ENCODE results near the gene STRIP2. TPM values are rescaled to one million over a fixed set of nuclear protein-coding genes. Genes with fewer than 3 reads are reported as not detected.

Gene STRIP2
- total and polyA plus RNA-seq, 2 experiments from 2014 or later: 4.7 to 10.6 TPM

DNA sequence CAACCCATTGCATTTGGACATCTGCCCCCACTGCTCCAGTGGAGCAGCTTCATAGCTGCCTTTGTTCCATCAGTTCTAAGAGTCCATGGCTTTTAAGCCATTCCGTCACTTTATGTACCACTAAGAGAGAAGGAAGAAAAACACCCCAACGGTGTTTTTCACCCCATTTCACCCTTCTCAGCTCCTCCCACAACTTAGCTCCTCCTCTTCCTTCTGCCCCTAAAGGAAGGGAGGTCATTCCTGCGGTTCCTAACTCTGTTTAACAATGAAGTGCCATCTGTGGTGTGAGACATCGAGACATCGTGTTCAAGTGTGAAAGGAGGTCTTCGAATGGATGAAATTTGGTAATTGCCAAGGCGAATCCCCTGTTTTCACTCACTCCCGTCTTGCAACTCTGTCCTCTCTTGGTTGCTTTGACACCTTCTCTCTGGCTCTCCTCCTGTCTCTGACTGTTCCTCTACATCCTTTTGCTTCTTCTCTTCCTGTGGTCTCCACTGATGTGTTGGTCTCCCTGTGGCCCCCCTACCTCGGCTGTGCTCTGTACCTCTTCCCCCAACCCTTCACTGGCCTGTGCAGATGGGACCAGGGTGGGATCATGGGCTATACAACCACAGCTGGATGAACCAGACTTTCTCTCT lies 91.1 kb downstream of the STRIP2 start (continued):
- TF ChIP-seq, protein P1, sequence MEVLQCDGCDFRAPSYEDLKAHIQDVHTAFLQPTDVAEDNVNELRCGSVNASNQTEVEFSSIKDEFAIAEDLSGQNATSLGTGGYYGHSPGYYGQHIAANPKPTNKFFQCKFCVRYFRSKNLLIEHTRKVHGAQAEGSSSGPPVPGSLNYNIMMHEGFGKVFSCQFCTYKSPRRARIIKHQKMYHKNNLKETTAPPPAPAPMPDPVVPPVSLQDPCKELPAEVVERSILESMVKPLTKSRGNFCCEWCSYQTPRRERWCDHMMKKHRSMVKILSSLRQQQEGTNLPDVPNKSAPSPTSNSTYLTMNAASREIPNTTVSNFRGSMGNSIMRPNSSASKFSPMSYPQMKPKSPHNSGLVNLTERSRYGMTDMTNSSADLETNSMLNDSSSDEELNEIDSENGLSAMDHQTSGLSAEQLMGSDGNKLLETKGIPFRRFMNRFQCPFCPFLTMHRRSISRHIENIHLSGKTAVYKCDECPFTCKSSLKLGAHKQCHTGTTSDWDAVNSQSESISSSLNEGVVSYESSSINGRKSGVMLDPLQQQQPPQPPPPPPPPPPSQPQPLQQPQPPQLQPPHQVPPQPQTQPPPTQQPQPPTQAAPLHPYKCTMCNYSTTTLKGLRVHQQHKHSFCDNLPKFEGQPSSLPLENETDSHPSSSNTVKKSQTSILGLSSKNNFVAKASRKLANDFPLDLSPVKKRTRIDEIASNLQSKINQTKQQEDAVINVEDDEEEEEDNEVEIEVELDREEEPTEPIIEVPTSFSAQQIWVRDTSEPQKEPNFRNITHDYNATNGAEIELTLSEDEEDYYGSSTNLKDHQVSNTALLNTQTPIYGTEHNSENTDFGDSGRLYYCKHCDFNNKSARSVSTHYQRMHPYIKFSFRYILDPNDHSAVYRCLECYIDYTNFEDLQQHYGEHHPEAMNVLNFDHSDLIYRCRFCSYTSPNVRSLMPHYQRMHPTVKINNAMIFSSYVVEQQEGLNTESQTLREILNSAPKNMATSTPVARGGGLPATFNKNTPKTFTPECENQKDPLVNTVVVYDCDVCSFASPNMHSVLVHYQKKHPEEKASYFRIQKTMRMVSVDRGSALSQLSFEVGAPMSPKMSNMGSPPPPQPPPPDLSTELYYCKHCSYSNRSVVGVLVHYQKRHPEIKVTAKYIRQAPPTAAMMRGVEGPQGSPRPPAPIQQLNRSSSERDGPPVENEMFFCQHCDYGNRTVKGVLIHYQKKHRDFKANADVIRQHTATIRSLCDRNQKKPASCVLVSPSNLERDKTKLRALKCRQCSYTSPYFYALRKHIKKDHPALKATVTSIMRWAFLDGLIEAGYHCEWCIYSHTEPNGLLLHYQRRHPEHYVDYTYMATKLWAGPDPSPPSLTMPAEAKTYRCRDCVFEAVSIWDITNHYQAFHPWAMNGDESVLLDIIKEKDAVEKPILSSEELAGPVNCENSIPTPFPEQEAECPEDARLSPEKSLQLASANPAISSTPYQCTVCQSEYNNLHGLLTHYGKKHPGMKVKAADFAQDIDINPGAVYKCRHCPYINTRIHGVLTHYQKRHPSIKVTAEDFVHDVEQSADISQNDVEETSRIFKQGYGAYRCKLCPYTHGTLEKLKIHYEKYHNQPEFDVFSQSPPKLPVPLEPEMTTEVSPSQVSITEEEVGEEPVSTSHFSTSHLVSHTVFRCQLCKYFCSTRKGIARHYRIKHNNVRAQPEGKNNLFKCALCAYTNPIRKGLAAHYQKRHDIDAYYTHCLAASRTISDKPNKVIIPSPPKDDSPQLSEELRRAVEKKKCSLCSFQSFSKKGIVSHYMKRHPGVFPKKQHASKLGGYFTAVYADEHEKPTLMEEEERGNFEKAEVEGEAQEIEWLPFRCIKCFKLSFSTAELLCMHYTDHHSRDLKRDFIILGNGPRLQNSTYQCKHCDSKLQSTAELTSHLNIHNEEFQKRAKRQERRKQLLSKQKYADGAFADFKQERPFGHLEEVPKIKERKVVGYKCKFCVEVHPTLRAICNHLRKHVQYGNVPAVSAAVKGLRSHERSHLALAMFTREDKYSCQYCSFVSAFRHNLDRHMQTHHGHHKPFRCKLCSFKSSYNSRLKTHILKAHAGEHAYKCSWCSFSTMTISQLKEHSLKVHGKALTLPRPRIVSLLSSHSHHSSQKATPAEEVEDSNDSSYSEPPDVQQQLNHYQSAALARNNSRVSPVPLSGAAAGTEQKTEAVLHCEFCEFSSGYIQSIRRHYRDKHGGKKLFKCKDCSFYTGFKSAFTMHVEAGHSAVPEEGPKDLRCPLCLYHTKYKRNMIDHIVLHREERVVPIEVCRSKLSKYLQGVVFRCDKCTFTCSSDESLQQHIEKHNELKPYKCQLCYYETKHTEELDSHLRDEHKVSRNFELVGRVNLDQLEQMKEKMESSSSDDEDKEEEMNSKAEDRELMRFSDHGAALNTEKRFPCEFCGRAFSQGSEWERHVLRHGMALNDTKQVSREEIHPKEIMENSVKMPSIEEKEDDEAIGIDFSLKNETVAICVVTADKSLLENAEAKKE (CRISPR knock-in tag; IDR thresholded peaks at IDR 0.05): no peak
- TF ChIP-seq ZNF331 (CRISPR knock-in tag; IDR thresholded peaks at IDR 0.05; ENCODE audit: low read depth) (no peak), NANOG (IDR thresholded peaks at IDR 0.05; ENCODE audit: borderline replicate concordance) (no peak), CREB1 (CRISPR knock-in tag; IDR thresholded peaks at IDR 0.05; ENCODE audit: low read depth) (no peak), ZNF114 (CRISPR knock-in tag; IDR thresholded peaks at IDR 0.05) (no peak)

DNA sequence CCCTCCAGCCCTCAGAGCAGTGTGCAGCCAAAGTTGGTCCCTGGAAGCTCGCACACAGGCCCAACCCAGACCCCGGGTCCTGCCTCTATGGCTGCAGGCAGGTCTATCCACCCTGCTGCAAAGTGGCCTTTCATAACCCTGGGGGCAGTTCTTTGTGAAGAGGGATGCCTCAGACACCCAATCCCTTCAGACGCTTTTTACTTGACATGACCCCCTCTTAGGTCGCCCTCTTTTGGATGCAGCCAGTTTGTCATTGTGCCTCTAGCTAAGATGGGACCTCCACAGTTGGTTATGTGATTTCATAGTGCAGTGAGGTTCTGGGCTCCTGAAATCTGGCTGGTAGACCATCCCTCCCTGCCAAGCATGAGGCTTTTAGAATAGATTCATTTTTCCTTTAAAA lies 95.4 kb downstream of the STRIP2 start:
- H3K79me2 ChIP-seq (replicated peaks; ENCODE audit: insufficient read depth): no peaks in the 10 kb centered on the region
- H3K4me2 ChIP-seq: no peak overlapping the region
- H4K20me1 ChIP-seq (replicated peaks; ENCODE audit: insufficient read depth): no peaks in the 10 kb centered on the region
- H2AFZ ChIP-seq: 0 out of 2 replicates have a peak overlapping the region, but pooled peaks have one; percentile 43
- H3K9me2 ChIP-seq (ENCODE audit: insufficient read depth): peaks cover 3% of the 10 kb centered on the region; the same call in 1 of the 2 replicates
- peaks cover 24% of the 10 kb centered on the region for H3K4me1 Mint-ChIP-seq
- TF ChIP-seq, protein P2, sequence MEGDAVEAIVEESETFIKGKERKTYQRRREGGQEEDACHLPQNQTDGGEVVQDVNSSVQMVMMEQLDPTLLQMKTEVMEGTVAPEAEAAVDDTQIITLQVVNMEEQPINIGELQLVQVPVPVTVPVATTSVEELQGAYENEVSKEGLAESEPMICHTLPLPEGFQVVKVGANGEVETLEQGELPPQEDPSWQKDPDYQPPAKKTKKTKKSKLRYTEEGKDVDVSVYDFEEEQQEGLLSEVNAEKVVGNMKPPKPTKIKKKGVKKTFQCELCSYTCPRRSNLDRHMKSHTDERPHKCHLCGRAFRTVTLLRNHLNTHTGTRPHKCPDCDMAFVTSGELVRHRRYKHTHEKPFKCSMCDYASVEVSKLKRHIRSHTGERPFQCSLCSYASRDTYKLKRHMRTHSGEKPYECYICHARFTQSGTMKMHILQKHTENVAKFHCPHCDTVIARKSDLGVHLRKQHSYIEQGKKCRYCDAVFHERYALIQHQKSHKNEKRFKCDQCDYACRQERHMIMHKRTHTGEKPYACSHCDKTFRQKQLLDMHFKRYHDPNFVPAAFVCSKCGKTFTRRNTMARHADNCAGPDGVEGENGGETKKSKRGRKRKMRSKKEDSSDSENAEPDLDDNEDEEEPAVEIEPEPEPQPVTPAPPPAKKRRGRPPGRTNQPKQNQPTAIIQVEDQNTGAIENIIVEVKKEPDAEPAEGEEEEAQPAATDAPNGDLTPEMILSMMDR (conservative IDR thresholded peaks at IDR 0.05; ENCODE audit: low read depth in 2 of 2): peak; percentile 39 to 58
- TF ChIP-seq ZNF114 (CRISPR knock-in tag; IDR thresholded peaks at IDR 0.05): no peak
- H3K4me1 ChIP-seq (ENCODE audit: insufficient read depth): peaks cover 5% of the 10 kb centered on the region; the same call in 1 of the 2 replicates
- peak; percentile 43 for DNase-seq (ENCODE audit: low spot score)
- peaks cover 22% of the 10 kb centered on the region for H3K27me3 Mint-ChIP-seq (ENCODE audit: insufficient read depth, low read depth, poor library complexity)
- no peak overlapping the region for H3K27ac ChIP-seq (ENCODE audit: low read depth)
- no peak overlapping the region for H3K4me3 ChIP-seq
- no peaks in the 10 kb centered on the region; the same call in 2 of the 3 replicates for H3K9me3 Mint-ChIP-seq
- no peaks in the 10 kb centered on the region for H3F3A ChIP-seq (replicated peaks; ENCODE audit: low read depth)
- H3K36me3 Mint-ChIP-seq (ENCODE audit: low read depth): no peaks in the 10 kb centered on the region
- no peak overlapping the region for H3K4me3 Mint-ChIP-seq
- peak; percentile 38 for ATAC-seq
- H3K27me3 ChIP-seq (ENCODE audit: insufficient read depth): no peaks in the 10 kb centered on the region
- no peaks in the 10 kb centered on the region for H3K36me3 ChIP-seq (ENCODE audit: insufficient read depth)
- no peak overlapping the region for H3K27ac Mint-ChIP-seq
